ENCODE results near the gene NAT14. TPM values are rescaled to one million over a fixed set of nuclear protein-coding genes. Genes with fewer than 3 reads are reported as not detected.
A peak's percentile ranks its signal among the peaks of the same experiment; 100 is the strongest.

The NAT14 gene
- total RNA-seq, 5 donors from 2014 or later (not counting 1 experiment from before 2014, with no cell fraction given) = 6.3 to 10.4 (median 8.1) TPM

DNA sequence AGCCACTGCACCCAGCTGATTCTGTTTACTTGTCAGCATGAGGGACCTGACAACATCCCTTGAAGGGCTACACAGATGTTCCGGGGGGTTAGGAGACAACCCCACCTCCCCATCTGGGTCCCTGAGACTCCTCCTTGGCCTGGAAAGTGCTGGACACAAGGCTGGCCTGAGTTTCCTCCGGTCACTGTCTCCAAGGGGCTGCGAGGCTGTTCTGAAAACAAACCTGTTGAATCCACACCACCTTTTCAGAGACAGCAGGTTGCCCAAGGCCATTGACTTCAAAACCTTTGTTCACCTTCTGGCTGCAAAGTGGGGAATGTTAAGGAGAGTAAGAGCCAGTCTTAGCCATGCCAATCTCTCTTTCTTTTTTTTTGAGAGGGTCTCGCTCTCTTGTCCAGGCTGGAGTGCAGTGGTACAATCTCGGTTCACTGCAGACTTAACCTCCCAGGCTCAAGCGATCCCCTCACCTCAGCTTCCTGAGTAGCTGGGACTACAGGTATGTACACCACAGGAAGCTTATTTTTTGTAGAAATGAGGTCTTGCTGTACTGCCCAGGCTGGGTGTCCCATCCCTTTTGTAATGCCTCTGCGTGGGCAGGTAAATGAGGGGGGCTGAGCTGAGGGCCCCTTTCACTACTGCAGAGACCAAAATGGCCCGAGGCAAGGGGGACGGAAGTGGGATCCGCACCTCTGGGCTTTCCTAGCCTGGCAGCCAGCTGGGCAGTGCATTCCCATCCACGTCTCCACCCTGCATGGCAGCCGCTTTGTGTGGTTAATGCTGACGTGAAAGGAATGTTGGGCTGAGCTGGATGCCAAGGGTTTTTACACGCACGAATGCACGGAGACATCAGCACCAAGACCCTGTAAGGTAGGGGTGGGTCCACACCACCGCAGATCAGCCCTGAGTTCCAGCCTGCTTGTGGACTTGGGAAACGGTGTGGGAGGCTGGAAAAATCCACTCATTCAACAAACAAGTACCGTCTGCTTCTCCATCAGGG lies 10.4 kb upstream of the NAT14 start:
- H3K27me3 Mint-ChIP-seq = no peaks in the 10 kb centered on the region
- Histone ChIP-seq H3K27ac (ENCODE audit: low read length) (no peak overlapping the region), H3K4me1 (ENCODE audit: control insufficient read depth in 1 of 2, extremely low read depth in 1 of 2, insufficient read depth in 2 of 2, low read length in 2 of 2) (peaks cover 2 to 24% of the 10 kb centered on the region in 2 experiments), H3K9me3 (no peaks in the 10 kb centered on the region), H3K36me3 (ENCODE audit: control insufficient read depth in 2 of 2, extremely low read depth in 1 of 2, insufficient read depth in 1 of 2, low read length in 1 of 2) (no peaks in the 10 kb centered on the region), H3K27me3 (replicated peaks in 1 of 2; ENCODE audit: control insufficient read depth in 2 of 2, extremely low read depth in 1 of 2, insufficient read depth in 2 of 2, low read length in 1 of 2) (peaks cover 0 to 10% of the 10 kb centered on the region in 2 experiments), H3K4me3 (ENCODE audit: control insufficient read depth in 1 of 2, extremely low read depth in 1 of 2, low read length in 1 of 2) (no peak overlapping the region)
- POLR2A ChIA-PET = no interaction called here
- CTCF ChIA-PET = interaction anchor here in 1 of 2 donors (0.6 to 1.3 kb wide), 2 partner anchors 27 to 328 kb away, joined by 3 read pairs; no protein-coding TSS in a partner anchor
- H3K4me1 Mint-ChIP-seq = peaks cover 21 to 27% (median 23%) of the 10 kb centered on the region in 3 donors
- no peaks in the 10 kb centered on the region for H3K9me3 Mint-ChIP-seq
- peak overlapping the region in 1 of 2 donors; percentile 94 for H3K27ac Mint-ChIP-seq
- ATAC-seq (replicated peaks in 1 of 4) = no peak
- peaks cover 5% of the 10 kb centered on the region for H3K36me3 Mint-ChIP-seq
- DNase-seq = no peak
- peak overlapping the region in 1 of 3 donors; percentile 43 for H3K4me3 Mint-ChIP-seq
- 94% methylated on average over 9 of the region's 19 CpGs for WGBS (ENCODE audit: insufficient coverage)

DNA sequence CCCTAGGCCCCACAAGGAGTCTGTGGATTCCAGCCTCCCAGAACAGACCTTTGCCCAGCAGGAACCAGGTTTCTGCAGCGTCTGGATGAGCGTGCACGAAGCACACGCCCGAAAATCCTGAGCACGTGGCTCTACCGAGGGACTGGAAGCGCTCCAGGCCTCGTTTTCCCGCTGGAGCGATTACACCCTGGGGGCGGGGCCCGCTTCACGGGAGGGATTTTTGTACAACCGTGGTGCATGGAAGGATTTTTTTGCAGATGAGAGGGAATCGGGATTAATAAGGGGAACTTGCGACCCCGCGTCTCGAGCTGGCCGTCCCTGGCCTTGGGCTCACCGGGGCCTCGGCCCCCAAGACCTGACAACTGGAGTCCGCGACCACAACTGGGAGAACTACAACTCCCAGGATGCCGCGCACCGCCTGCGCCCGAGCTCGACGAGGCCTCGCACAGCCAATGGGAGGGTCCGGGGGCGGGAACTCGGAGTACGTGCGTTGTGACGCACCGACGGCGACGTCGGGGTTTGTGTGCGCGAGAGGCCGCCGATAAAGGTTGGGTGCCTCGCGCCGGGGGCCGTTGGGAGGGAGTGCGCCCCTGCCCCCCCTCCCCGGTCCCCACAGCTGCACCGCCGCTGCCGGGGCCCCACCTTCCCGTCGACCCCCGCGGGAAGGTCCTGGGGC lies 8.8 kb upstream of the NAT14 start, which contains the start of gene ZNF628:
Gene ZNF628, plus strand, starts transcription at position 518 of the 676 bp plus-strand sequence. CDS start 3,294 bp downstream, outside the sequence.
- Histone ChIP-seq H3K4me1 (ENCODE audit: control insufficient read depth in 1 of 2, extremely low read depth in 1 of 2, insufficient read depth in 2 of 2, low read length in 2 of 2) (peaks cover 2 to 24% of the 10 kb centered on the region in 2 experiments), H3K36me3 (ENCODE audit: control insufficient read depth in 2 of 2, extremely low read depth in 1 of 2, insufficient read depth in 1 of 2, low read length in 1 of 2) (peaks cover 0 to 4% of the 10 kb centered on the region in 2 donors), H3K27me3 (replicated peaks in 1 of 2; ENCODE audit: control insufficient read depth in 2 of 2, extremely low read depth in 1 of 2, insufficient read depth in 2 of 2, low read length in 1 of 2) (peaks cover 0 to 10% of the 10 kb centered on the region in 2 experiments), H3K9me3 (no peaks in the 10 kb centered on the region), H3K27ac (ENCODE audit: low read length) (peak within 1 kb of the TSS; percentile 66), H3K4me3 (ENCODE audit: control insufficient read depth in 1 of 2, extremely low read depth in 1 of 2, low read length in 1 of 2) (peak within 1 kb of the TSS; percentile 53 to 90)
- ChIA-PET POLR2A (interaction anchor here in 1 of 2 donors (0.6 to 1.6 kb wide), 5 partner anchors 15 to 397 kb away, joined by 4 to 13 read pairs (median 6); partner anchors contain the start of genes ISOC2 and ZNF784), CTCF (interaction anchor here (0.6 to 2.0 kb wide), 10 partner anchors 9 to 150 kb away, joined by 3 to 21 read pairs (median 6); partner anchors contain the start of genes FIZ1 (in 1 of the 2), ISOC2 (in 1 of the 2) and ZNF784 (in 1 of the 2))
- Mint-ChIP-seq H3K27me3 (no peaks in the 10 kb centered on the region), H3K27ac (peak within 1 kb of the TSS; percentile 91 to 94), H3K4me3 (peak within 1 kb of the TSS; percentile 82 to 86 (median 86)), H3K9me3 (no peaks in the 10 kb centered on the region), H3K36me3 (peaks cover 8% of the 10 kb centered on the region), H3K4me1 (peaks cover 26 to 34% (median 28%) of the 10 kb centered on the region in 3 donors)
- peak; percentile 95 for ATAC-seq (replicated peaks in 1 of 4)
- DNase-seq = peak; percentile 96 to 99 (median 98)
- 2% methylated on average over 48 of the region's 61 CpGs for WGBS (ENCODE audit: insufficient coverage)

DNA sequence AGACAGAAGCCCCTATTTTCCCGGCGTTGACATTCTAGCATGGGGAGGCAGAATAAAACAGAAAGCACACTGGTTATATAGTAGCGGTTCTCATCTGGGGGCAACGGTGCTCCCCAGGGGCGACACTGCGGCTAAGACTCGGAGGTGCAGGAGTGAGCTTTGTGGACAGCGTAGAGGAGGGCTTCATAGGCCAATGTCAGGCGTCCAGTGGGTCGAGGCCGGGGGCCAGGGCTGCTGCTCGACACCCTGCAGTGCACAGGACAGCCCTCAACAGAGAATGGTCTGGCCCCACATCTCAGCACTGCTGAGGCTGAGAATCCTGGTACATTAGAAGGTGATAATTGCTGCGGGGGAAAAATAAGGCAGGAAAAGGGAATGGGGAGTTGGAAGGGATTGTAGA lies 7.1 kb upstream of the NAT14 start:
- H3K4me1 ChIP-seq (ENCODE audit: control insufficient read depth in 1 of 2, extremely low read depth in 1 of 2, insufficient read depth in 2 of 2, low read length in 2 of 2) = peaks cover 2 to 24% of the 10 kb centered on the region in 2 experiments
- no peak overlapping the region for H3K4me3 ChIP-seq (ENCODE audit: control insufficient read depth in 1 of 2, extremely low read depth in 1 of 2, low read length in 1 of 2)
- H3K27me3 Mint-ChIP-seq = no peaks in the 10 kb centered on the region
- H3K9me3 ChIP-seq = no peaks in the 10 kb centered on the region
- no peak overlapping the region for H3K27ac ChIP-seq (ENCODE audit: low read length)
- H3K4me1 Mint-ChIP-seq = peaks cover 26 to 34% (median 28%) of the 10 kb centered on the region in 3 donors
- DNase-seq (no peak), ATAC-seq (replicated peaks in 1 of 4) (no peak)
- H3K36me3 Mint-ChIP-seq = peaks cover 8% of the 10 kb centered on the region
- WGBS (ENCODE audit: insufficient coverage) = 94% methylated on average over 13 of the region's 13 CpGs
- peaks cover 0 to 7% of the 10 kb centered on the region in 2 experiments for H3K27me3 ChIP-seq (replicated peaks in 1 of 2; ENCODE audit: control insufficient read depth in 2 of 2, extremely low read depth in 1 of 2, insufficient read depth in 2 of 2, low read length in 1 of 2)
- ChIA-PET CTCF (interaction anchor here in 1 of 2 donors (1.3 to 2.0 kb wide), 2 partner anchors 16 to 26 kb away, joined by 14 to 21 read pairs; partner anchors contain the start of gene ISOC2), POLR2A (interaction anchor here (0.6 to 1.4 kb wide), 2 partner anchors 16 to 124 kb away, joined by 3 to 6 read pairs; partner anchors contain the start of gene ISOC2 (in 1 of the 2))
- peak overlapping the region; percentile 2 to 23 for H3K27ac Mint-ChIP-seq
- H3K9me3 Mint-ChIP-seq = no peaks in the 10 kb centered on the region
- peak overlapping the region; percentile 41 to 85 (median 82) for H3K4me3 Mint-ChIP-seq
- peaks cover 5 to 8% of the 10 kb centered on the region in 2 donors for H3K36me3 ChIP-seq (ENCODE audit: control insufficient read depth in 2 of 2, extremely low read depth in 1 of 2, insufficient read depth in 1 of 2, low read length in 1 of 2)

DNA sequence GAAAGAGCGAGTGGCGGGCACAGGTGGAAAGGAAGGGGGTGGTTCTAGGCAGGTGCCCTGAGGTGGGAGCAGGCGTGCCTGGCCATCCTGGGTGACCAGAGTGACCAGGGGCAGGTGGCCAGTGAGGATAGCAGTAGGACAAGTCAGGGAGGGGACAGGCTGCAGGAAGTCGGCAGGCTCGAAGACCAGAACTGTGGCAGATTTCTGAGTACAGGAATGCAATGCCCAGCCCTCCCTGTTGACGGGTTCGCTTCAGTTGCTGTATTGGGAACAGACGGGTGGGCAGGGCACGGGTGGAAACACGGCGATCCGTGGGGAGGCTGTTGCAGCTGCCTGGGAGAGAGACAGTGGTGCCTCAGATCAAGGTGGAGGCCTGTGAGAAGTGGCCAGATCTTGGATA lies 6.6 kb upstream of the NAT14 start:
- peaks cover 8% of the 10 kb centered on the region in 2 donors for H3K36me3 ChIP-seq (ENCODE audit: control insufficient read depth in 2 of 2, extremely low read depth in 1 of 2, insufficient read depth in 1 of 2, low read length in 1 of 2)
- H3K27me3 ChIP-seq (replicated peaks in 1 of 2; ENCODE audit: control insufficient read depth in 2 of 2, extremely low read depth in 1 of 2, insufficient read depth in 2 of 2, low read length in 1 of 2) = peaks cover 0 to 4% of the 10 kb centered on the region in 2 experiments
- H3K4me3 Mint-ChIP-seq = peak overlapping the region; percentile 41 to 85 (median 82)
- ATAC-seq (replicated peaks in 1 of 4) (no peak), DNase-seq (no peak)
- no peaks in the 10 kb centered on the region for H3K9me3 ChIP-seq
- H3K4me3 ChIP-seq (ENCODE audit: control insufficient read depth in 1 of 2, extremely low read depth in 1 of 2, low read length in 1 of 2) = no peak overlapping the region
- WGBS (ENCODE audit: insufficient coverage) = 95% methylated on average over 12 of the region's 12 CpGs
- ChIA-PET POLR2A (no interaction called here), CTCF (interaction anchor here in 1 of 2 donors (2.0 kb wide), 1 partner anchor 17 kb away, joined by 14 read pairs; the partner anchor contains the start of gene ISOC2)
- peaks cover 26 to 34% (median 28%) of the 10 kb centered on the region in 3 donors for H3K4me1 Mint-ChIP-seq
- peaks cover 2 to 28% of the 10 kb centered on the region in 2 experiments for H3K4me1 ChIP-seq (ENCODE audit: control insufficient read depth in 1 of 2, extremely low read depth in 1 of 2, insufficient read depth in 2 of 2, low read length in 2 of 2)
- H3K9me3 Mint-ChIP-seq = no peaks in the 10 kb centered on the region
- H3K27me3 Mint-ChIP-seq = no peaks in the 10 kb centered on the region
- no peak overlapping the region for H3K27ac ChIP-seq (ENCODE audit: low read length)
- peak overlapping the region in 1 of 2 donors; percentile 54 for H3K27ac Mint-ChIP-seq
- H3K36me3 Mint-ChIP-seq = peaks cover 8% of the 10 kb centered on the region

DNA sequence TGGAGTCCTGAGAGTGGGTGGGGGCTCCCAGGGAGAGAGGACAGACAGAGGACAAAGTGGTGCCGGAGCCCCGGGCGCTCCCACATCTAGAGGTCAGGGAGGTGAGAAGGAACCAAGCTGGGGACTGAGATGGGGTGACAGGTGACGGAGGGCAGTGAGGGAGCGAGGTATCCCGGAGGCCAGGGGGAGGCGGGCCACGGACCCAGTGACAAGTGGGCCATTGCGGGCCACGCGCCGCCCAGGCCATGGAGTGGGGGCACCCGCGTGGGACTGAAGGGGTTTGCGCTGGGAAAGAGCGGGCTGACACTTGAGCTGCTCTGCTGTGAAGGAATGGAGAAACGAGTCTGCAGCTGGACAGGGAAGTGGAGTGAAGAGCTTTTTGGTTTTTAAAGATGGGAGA lies 5.9 kb upstream of the NAT14 start:
- H3K9me3 Mint-ChIP-seq = no peaks in the 10 kb centered on the region
- no peak overlapping the region for H3K27ac ChIP-seq (ENCODE audit: low read length)
- H3K27me3 ChIP-seq (replicated peaks in 1 of 2; ENCODE audit: control insufficient read depth in 2 of 2, extremely low read depth in 1 of 2, insufficient read depth in 2 of 2, low read length in 1 of 2) = peaks cover 0 to 5% of the 10 kb centered on the region in 2 experiments
- 95% methylated on average over 16 of the region's 17 CpGs for WGBS (ENCODE audit: insufficient coverage)
- H3K27ac Mint-ChIP-seq = peak overlapping the region in 1 of 2 donors; percentile 54
- peaks cover 8 to 11% of the 10 kb centered on the region in 2 donors for H3K36me3 ChIP-seq (ENCODE audit: control insufficient read depth in 2 of 2, extremely low read depth in 1 of 2, insufficient read depth in 1 of 2, low read length in 1 of 2)
- ChIA-PET POLR2A (no interaction called here), CTCF (interaction anchor here in 1 of 2 donors (0.6 kb wide), 1 partner anchor 1031 kb away, joined by 3 read pairs; no protein-coding TSS in a partner anchor)
- no peaks in the 10 kb centered on the region for H3K9me3 ChIP-seq
- peaks cover 8% of the 10 kb centered on the region for H3K36me3 Mint-ChIP-seq
- peaks cover 3 to 34% of the 10 kb centered on the region in 2 experiments for H3K4me1 ChIP-seq (ENCODE audit: control insufficient read depth in 1 of 2, extremely low read depth in 1 of 2, insufficient read depth in 2 of 2, low read length in 2 of 2)
- H3K4me1 Mint-ChIP-seq = peaks cover 26 to 34% (median 28%) of the 10 kb centered on the region in 3 donors
- DNase-seq (no peak), ATAC-seq (replicated peaks in 1 of 4) (no peak)
- peak overlapping the region in 2 of 3 donors; percentile 41 to 82 for H3K4me3 Mint-ChIP-seq
- H3K27me3 Mint-ChIP-seq = no peaks in the 10 kb centered on the region
- H3K4me3 ChIP-seq (ENCODE audit: control insufficient read depth in 1 of 2, extremely low read depth in 1 of 2, low read length in 1 of 2) = no peak overlapping the region

All from T-cell (primary cell).